ENCODE measurements around the gene TSHZ2. TPM values are rescaled to one million over a fixed set of nuclear protein-coding genes. Genes with fewer than 3 reads are reported as not detected.

Gene TSHZ2
- total and polyA plus RNA-seq, 2 donors (not counting 3 experiments of a cell fraction or from before 2014, with no cell fraction given): not detected

GRCh38 chr20:52994184-52994970 is 22.2 kb downstream of the TSHZ2 start:
- Histone ChIP-seq H3K36me3 (ENCODE audit: control insufficient read depth in 2 of 2, extremely low read depth in 1 of 2, insufficient read depth in 2 of 2, low read length in 2 of 2) (no peaks in the 10 kb centered on the region), H3K4me2 (ENCODE audit: insufficient read depth, low read length) (no peak overlapping the region), H3K27ac (ENCODE audit: insufficient read depth, low read depth, low read length) (no peak overlapping the region), H3K9me1 (replicated peaks; ENCODE audit: control insufficient read depth, extremely low read depth, insufficient read depth, low read length) (no peaks in the 10 kb centered on the region), H3K79me2 (ENCODE audit: control insufficient read depth, insufficient read depth, low read length) (no peaks in the 10 kb centered on the region), H2AFZ (ENCODE audit: low read depth, low read length) (no peak overlapping the region), H3K27me3 (ENCODE audit: control insufficient read depth in 2 of 2, insufficient read depth in 2 of 2, low read length in 2 of 2) (no peaks in the 10 kb centered on the region), H3K9ac (replicated peaks; ENCODE audit: extremely low read depth, insufficient read depth, low read length) (no peak overlapping the region), H4K20me1 (replicated peaks; ENCODE audit: control insufficient read depth, extremely low read depth, insufficient read depth, low read length) (no peaks in the 10 kb centered on the region), H3K9me3 (replicated peaks; ENCODE audit: control insufficient read depth, insufficient read depth, low read length) (no peaks in the 10 kb centered on the region), H3K4me3 (replicated peaks in 1 of 3; ENCODE audit: insufficient read depth in 1 of 3, low read depth in 1 of 3, low read length in 3 of 3) (no peak overlapping the region), H3K4me1 (ENCODE audit: control insufficient read depth, extremely low read depth, insufficient read depth, low read length) (no peaks in the 10 kb centered on the region)
- intact Hi-C loops (cut with micrococcal nuclease) (no loop called here), dilution Hi-C loops (cut with MboI; ENCODE audit: extremely low pct_ligation_motif_present, low sequenced_read_pairs) (no loop called here)
- ChIA-PET CTCF (no interaction called here), POLR2A (no interaction called here)
- TF ChIP-seq GATA2 (IDR thresholded peaks at IDR 0.05; ENCODE audit: insufficient read depth, insufficient read length, low read depth, low read length) (no peak), EZH2 (IDR thresholded peaks at IDR 0.05; ENCODE audit: borderline replicate concordance, low read depth, low read length, severe bottlenecking) (no peak), CTCF (IDR thresholded peaks at IDR 0.05; ENCODE audit: extremely low read depth in 1 of 2, insufficient read depth in 1 of 2, low read depth in 1 of 2, low read length in 2 of 2) (no peak), POLR2A (IDR thresholded peaks at IDR 0.05; ENCODE audit: low read depth, low read length) (no peak), JUN (IDR thresholded peaks at IDR 0.05; ENCODE audit: borderline replicate concordance, insufficient read depth, insufficient read length, low read depth) (no peak), FOS (IDR thresholded peaks at IDR 0.05; ENCODE audit: borderline replicate concordance, insufficient read depth, low read length) (no peak), POLR2AphosphoS5 (IDR thresholded peaks at IDR 0.05; ENCODE audit: insufficient read depth, low read depth, low read length) (no peak), MAX (IDR thresholded peaks at IDR 0.05; ENCODE audit: insufficient read depth, insufficient read length) (no peak), MYC (IDR thresholded peaks at IDR 0.05; ENCODE audit: low read depth, low read length) (no peak)
- no peak for FAIRE-seq
- no peak for DNase-seq (ENCODE audit: low read depth, low spot score)
- BruUV-seq (replicated peaks): no TSS peak
